Neutrophil (primary cell): ENCODE results near the gene LOXL1.

Experiments
- H3K27ac ChIP-seq: fragments of 200-600 bp; sonication (generic); 2 replicates; pipeline ENCODE4 v1.5.1; 2016; ENCODE audit warnings: mild to moderate bottlenecking, moderate library complexity
- H3K27me3 ChIP-seq: fragments of 200-600 bp; sonication (generic); 2 replicates; pipeline ENCODE4 v1.6.0; 2016; ENCODE audit warnings: mild to moderate bottlenecking
- H3K36me3 ChIP-seq: fragments of 200-600 bp; sonication (generic); 2 replicates; pipeline ENCODE4 v1.5.1; 2017
- H3K4me1 ChIP-seq, 2 experiments: fragments of 200-600 bp in 1 of 2; sonication (generic) in 1 of 2; 1 replicate in 1 of 2; 2 replicates in 1 of 2; pipeline versions ENCODE4 v1.5.1 to v1.6.1; 2013 to 2016; ENCODE audit warnings: low read depth in 1 of 2, low read length in 1 of 2, mild to moderate bottlenecking in 1 of 2, moderate library complexity in 1 of 2; ENCODE audit not compliant: control insufficient read depth in 1 of 2, insufficient read depth in 1 of 2
- H3K4me3 ChIP-seq, 2 experiments: fragments of 200-600 bp in 1 of 2; sonication (generic) in 1 of 2; 1 replicate in 1 of 2; 2 replicates in 1 of 2; pipeline ENCODE4 v1.5.1; 2013 to 2016; ENCODE audit warnings: low read depth in 1 of 2, low read length in 1 of 2, mild to moderate bottlenecking in 1 of 2, moderate library complexity in 1 of 2
- H3K9me3 ChIP-seq: fragments of 200-600 bp; sonication (generic); 2 replicates; pipeline ENCODE4 v1.5.1; 2016
- TF ChIP-seq, protein P1 (sequence below): fragments of 200-600 bp; sonication (generic); IDR thresholded peaks from 2 replicates; pipeline ENCODE4 v1.5.1; 2016; ENCODE audit warnings: antibody characterized with exemption

LOXL1 gene

DNA sequence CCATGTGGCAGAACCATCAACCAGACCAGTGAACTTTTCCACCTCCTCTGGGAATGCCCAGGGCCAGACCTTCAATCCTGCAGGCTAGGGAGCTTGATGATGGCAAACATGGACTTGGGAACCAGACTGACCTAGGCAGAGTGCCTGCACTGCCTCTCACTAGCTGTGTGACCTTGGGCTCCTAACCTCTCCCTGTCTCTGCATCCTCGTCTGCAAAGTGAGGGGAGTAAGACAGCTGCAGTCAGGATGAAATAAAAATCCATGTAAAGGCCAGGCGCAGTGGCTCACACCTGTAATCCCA, 17.5 kb upstream of the LOXL1 start:
- Histone ChIP-seq H3K4me1 (peaks cover 0 to 3% of the 10 kb centered on the region in 2 experiments), H3K27me3 (no peaks in the 10 kb centered on the region), H3K4me3 (no peak overlapping the region), H3K27ac (no peak overlapping the region), H3K9me3 (no peaks in the 10 kb centered on the region), H3K36me3 (no peaks in the 10 kb centered on the region)
- TF ChIP-seq, protein P1, sequence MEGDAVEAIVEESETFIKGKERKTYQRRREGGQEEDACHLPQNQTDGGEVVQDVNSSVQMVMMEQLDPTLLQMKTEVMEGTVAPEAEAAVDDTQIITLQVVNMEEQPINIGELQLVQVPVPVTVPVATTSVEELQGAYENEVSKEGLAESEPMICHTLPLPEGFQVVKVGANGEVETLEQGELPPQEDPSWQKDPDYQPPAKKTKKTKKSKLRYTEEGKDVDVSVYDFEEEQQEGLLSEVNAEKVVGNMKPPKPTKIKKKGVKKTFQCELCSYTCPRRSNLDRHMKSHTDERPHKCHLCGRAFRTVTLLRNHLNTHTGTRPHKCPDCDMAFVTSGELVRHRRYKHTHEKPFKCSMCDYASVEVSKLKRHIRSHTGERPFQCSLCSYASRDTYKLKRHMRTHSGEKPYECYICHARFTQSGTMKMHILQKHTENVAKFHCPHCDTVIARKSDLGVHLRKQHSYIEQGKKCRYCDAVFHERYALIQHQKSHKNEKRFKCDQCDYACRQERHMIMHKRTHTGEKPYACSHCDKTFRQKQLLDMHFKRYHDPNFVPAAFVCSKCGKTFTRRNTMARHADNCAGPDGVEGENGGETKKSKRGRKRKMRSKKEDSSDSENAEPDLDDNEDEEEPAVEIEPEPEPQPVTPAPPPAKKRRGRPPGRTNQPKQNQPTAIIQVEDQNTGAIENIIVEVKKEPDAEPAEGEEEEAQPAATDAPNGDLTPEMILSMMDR: no peak

DNA sequence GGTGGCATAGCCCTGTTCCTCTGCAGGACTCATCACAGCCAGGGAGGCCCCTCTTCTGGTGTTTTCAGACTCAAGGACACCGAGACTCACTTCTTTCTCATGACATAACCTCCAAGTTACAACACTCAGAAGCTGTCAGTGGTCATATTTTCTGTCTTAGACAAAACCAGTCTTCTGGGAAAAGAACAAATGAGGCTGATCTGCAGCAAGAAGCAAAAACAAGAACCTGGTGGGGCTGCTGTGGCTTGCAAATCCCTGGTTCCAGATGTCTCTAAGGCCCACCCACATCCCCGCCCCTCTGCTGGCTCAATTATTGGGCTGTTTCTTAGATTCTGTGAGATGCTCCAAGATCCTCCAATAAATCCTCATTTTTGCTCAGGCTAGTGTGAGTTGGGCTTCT, 16.6 kb upstream of the LOXL1 start:
- Histone ChIP-seq H3K27ac (no peak overlapping the region), H3K27me3 (no peaks in the 10 kb centered on the region), H3K9me3 (no peaks in the 10 kb centered on the region), H3K4me1 (peaks cover 0 to 9% of the 10 kb centered on the region in 2 experiments), H3K36me3 (no peaks in the 10 kb centered on the region), H3K4me3 (no peak overlapping the region)
- TF ChIP-seq, protein P1: no peak

DNA sequence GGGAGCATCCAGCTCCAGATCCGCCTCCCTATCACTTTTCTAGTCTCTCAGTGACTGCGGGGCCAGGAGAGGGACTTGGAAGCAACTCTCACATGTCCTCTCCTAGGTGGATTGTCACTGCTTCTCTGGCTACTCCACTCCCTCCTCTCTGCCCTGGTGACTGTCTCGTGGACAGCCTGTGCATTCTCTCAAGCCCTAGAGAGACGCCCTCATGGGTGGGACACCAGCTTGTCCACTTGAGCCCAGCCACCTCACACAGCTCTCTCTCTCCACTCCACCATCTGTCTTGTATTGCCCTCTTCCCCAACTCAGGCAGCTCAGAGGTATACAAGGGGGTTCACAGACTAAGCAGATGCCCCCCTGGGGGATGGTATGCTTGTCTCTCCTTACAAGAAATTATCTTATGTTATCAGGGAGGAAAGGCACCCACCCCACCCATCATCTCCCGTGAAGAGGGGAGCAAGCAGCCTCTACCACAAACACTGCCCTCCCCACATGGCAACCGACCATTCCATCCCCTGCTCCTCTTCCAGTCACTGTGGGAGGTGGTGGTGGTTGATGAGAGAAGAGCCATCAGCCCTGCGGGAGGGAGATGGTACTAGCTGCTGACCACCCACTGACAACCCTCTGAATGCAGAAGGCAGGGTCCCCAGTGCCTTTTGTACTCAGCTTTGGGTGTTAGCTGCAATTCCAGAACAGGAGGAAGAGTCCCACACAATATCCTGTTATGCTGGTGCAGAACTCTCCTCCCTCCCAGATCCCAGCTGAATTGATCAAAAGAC, 15.5 kb upstream of the LOXL1 start:
- Histone ChIP-seq H3K36me3 (no peaks in the 10 kb centered on the region), H3K27me3 (no peaks in the 10 kb centered on the region), H3K27ac (no peak overlapping the region), H3K9me3 (no peaks in the 10 kb centered on the region), H3K4me1 (peaks cover 0 to 9% of the 10 kb centered on the region in 2 experiments), H3K4me3 (no peak overlapping the region)
- TF ChIP-seq, protein P1: no peak

DNA sequence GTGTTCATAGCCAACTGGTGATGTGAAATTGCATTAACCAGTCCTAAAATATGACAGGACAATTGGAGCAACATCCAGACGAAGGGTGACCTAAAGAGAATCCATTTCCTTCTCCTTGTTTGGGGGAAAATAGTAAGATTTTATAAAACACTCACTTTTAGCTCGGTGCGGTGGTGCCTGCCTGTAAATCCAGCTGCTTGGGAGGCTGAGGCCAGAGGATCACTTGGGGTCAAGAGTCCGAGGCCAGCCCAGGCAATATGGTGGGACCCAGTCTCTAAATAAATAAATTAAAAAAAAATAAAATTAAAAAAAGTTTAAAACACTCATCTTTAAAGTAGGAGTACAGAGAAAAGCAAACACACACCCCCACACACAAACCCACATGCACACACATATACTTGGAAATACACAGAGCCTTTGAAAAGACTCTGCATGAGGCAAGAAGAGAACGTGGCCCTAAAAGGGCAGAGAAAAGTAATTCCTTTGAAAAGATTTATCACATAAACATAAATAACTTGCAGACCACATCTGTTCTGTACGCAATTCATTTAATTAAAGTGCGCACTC, 14.1 kb upstream of the LOXL1 start:
- Histone ChIP-seq H3K4me3 (no peak overlapping the region), H3K27ac (no peak overlapping the region), H3K27me3 (no peaks in the 10 kb centered on the region), H3K4me1 (peaks cover 0 to 5% of the 10 kb centered on the region in 2 experiments), H3K9me3 (no peaks in the 10 kb centered on the region), H3K36me3 (no peaks in the 10 kb centered on the region)
- TF ChIP-seq, protein P1: no peak

DNA sequence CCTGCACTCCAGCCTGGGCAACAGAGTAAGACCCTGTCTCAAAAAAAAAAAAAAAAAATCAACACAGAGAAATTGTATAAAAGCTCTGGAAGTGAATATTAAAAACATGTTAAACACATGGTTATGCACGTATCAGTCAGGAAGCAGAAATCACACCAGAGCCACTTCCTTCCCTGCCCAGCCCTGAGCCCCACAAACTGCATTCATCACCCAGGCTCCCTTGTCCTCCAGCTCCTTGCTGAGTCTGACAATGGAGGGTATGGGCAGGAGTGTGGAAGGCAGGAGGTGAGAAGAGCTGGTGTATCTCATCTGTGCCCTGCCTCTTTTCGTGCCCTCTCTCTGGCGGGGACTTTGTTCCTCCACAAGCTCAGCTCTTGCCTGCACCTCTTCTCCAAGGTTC, 12.1 kb upstream of the LOXL1 start:
- no peak overlapping the region for H3K4me3 ChIP-seq
- no peak overlapping the region for H3K27ac ChIP-seq
- no peaks in the 10 kb centered on the region for H3K36me3 ChIP-seq
- TF ChIP-seq, protein P1: no peak
- no peaks in the 10 kb centered on the region for H3K9me3 ChIP-seq
- peaks cover 5 to 10% of the 10 kb centered on the region in 2 experiments for H3K4me1 ChIP-seq
- no peaks in the 10 kb centered on the region for H3K27me3 ChIP-seq
